SK-N-SH treated with all-trans-retinoic acid at 6 μM for 48 hours (cell line): ENCODE data around the gene OR5T2.

Experiments used
- ATAC-seq: fragments of 200-7000 bp; cut with Tn5 transposase; 3 replicates; pipeline ENCODE4 v1.9.1; 2020; ENCODE audit warnings: mild to moderate bottlenecking, moderate library complexity
- ARNTL ChIP-seq: fragments of 450-650 bp; formaldehyde crosslinking; IDR thresholded peaks from 2 replicates; pipeline ENCODE4 v1.5.0; 2020; ENCODE audit warnings: low read depth, mild to moderate bottlenecking, moderate library complexity, borderline replicate concordance
- BACH2 ChIP-seq: fragments of 250-450 bp; sonication (Bioruptor Pico); IDR thresholded peaks from 2 replicates; pipeline ENCODE4 v1.9.0; 2021; ENCODE audit warnings: mild to moderate bottlenecking, borderline replicate concordance
- CREB5 ChIP-seq: fragments of 250-450 bp; sonication (Bioruptor Pico); IDR thresholded peaks from 2 replicates; pipeline ENCODE4 v1.5.1; 2020; ENCODE audit warnings: low read depth, mild to moderate bottlenecking, moderate library complexity
- CSDC2 ChIP-seq: fragments of 250-450 bp; sonication (Bioruptor Pico); IDR thresholded peaks from 2 replicates; pipeline ENCODE4 v1.5.0; 2020; ENCODE audit warnings: mild to moderate bottlenecking, moderate library complexity
- ESRRG ChIP-seq: fragments of 250-450 bp; sonication (Bioruptor Pico); IDR thresholded peaks from 2 replicates; pipeline ENCODE4 v1.6.1; 2021; ENCODE audit warnings: mild to moderate bottlenecking
- GLIS3 ChIP-seq: fragments of 250-450 bp; sonication (Bioruptor Pico); IDR thresholded peaks from 2 replicates; pipeline ENCODE4 v1.5.0; 2020; ENCODE audit warnings: mild to moderate bottlenecking, moderate library complexity
- ISL1 ChIP-seq: fragments of 250-450 bp; sonication (Bioruptor Pico); IDR thresholded peaks from 2 replicates; pipeline ENCODE4 v2.1.2; 2022; ENCODE audit warnings: mild to moderate bottlenecking, moderate library complexity
- OSR1 ChIP-seq: fragments of 250-450 bp; sonication (Bioruptor Pico); IDR thresholded peaks from 2 replicates; pipeline ENCODE4 v1.8.0; 2022; ENCODE audit warnings: moderate library complexity, mild to moderate bottlenecking, inconsistent platforms
- PATZ1 ChIP-seq: fragments of 250-450 bp; sonication (Bioruptor Pico); IDR thresholded peaks from 2 replicates; pipeline ENCODE4 v1.8.0; 2020; ENCODE audit warnings: mild to moderate bottlenecking, moderate library complexity, borderline replicate concordance
- POU6F1 ChIP-seq: fragments of 250-450 bp; sonication (Bioruptor Pico); IDR thresholded peaks from 2 replicates; pipeline ENCODE4 v1.8.0; 2021; ENCODE audit warnings: low read depth, mild to moderate bottlenecking, moderate library complexity, borderline replicate concordance
- PPARA ChIP-seq: fragments of 250-450 bp; sonication (Bioruptor Pico); IDR thresholded peaks from 2 replicates; pipeline ENCODE4 v1.5.0; 2020; ENCODE audit warnings: mild to moderate bottlenecking, borderline replicate concordance
- RARB ChIP-seq: fragments of 250-450 bp; sonication (Bioruptor Pico); IDR thresholded peaks from 2 replicates; pipeline ENCODE4 v1.8.0; 2021; ENCODE audit warnings: mild to moderate bottlenecking, moderate library complexity
- SNAI2 ChIP-seq: fragments of 250-450 bp; sonication (Bioruptor Pico); IDR thresholded peaks from 2 replicates; pipeline ENCODE4 v1.5.0; 2020; ENCODE audit warnings: mild to moderate bottlenecking, moderate library complexity
- TCF4 ChIP-seq: fragments of 250-450 bp; sonication (Bioruptor Pico); IDR thresholded peaks from 2 replicates; pipeline ENCODE4 v1.8.0; 2021; ENCODE audit warnings: mild to moderate bottlenecking, moderate library complexity, borderline replicate concordance
- TOX ChIP-seq: fragments of 250-450 bp; sonication (Bioruptor Pico); IDR thresholded peaks from 2 replicates; pipeline ENCODE4 v1.8.0; 2021; ENCODE audit warnings: mild to moderate bottlenecking, moderate library complexity, borderline replicate concordance
- TSHZ2 ChIP-seq: fragments of 250-450 bp; sonication (Bioruptor Pico); IDR thresholded peaks from 2 replicates; pipeline ENCODE4 v1.5.0; 2020; ENCODE audit warnings: mild to moderate bottlenecking, moderate library complexity
- ZC3H10 ChIP-seq: fragments of 250-450 bp; sonication (Bioruptor Pico); IDR thresholded peaks from 2 replicates; pipeline ENCODE4 v1.5.1; 2021; ENCODE audit warnings: mild to moderate bottlenecking, moderate library complexity
- ZFP3 ChIP-seq: fragments of 250-450 bp; sonication (Bioruptor Pico); IDR thresholded peaks from 2 replicates; pipeline ENCODE4 v1.5.0; 2020; ENCODE audit warnings: mild to moderate bottlenecking, moderate library complexity
- ZFP30 ChIP-seq: fragments of 450-650 bp; formaldehyde crosslinking; IDR thresholded peaks from 2 replicates; pipeline ENCODE4 v1.5.0; 2022; ENCODE audit warnings: mild to moderate bottlenecking, moderate library complexity
- ZNF565 ChIP-seq: fragments of 450-650 bp; formaldehyde crosslinking; conservative IDR thresholded peaks from 2 replicates; pipeline ENCODE4 v1.5.0; 2020; ENCODE audit warnings: low read depth, mild to moderate bottlenecking, moderate library complexity
- ZNF70 ChIP-seq: fragments of 450-650 bp; formaldehyde crosslinking; IDR thresholded peaks from 2 replicates; pipeline ENCODE4 v1.5.0; 2020; ENCODE audit warnings: mild to moderate bottlenecking, moderate library complexity
- ZNF8 ChIP-seq: fragments of 450-650 bp; formaldehyde crosslinking; IDR thresholded peaks from 2 replicates; pipeline ENCODE4 v1.5.0; 2020; ENCODE audit warnings: mild to moderate bottlenecking, moderate library complexity

OR5T2 gene

GRCh38 chr11:56234155-56234554, at the start of gene OR5T2:
Gene OR5T2, minus strand, starts transcription at chr11:56234255. Its CDS starts 1,193 bp downstream, at chr11:56233062.
- TF ChIP-seq ISL1 (CRISPR knock-in tag) (no peak), ZNF70 (CRISPR knock-in tag) (no peak), TOX (no peak), CREB5 (no peak), TSHZ2 (CRISPR knock-in tag) (no peak), PATZ1 (CRISPR knock-in tag) (no peak), ZC3H10 (CRISPR knock-in tag) (no peak), ZFP3 (CRISPR knock-in tag) (no peak), BACH2 (CRISPR knock-in tag) (no peak), ZNF565 (CRISPR knock-in tag) (no peak), TCF4 (CRISPR knock-in tag) (no peak), ZFP30 (no peak), ZNF8 (CRISPR knock-in tag) (no peak), ESRRG (CRISPR knock-in tag) (no peak), OSR1 (CRISPR knock-in tag) (no peak), CSDC2 (CRISPR knock-in tag) (no peak), RARB (no peak)
- TF ChIP-seq, all 23 proteins: peak for 0
- no peak for ATAC-seq

- no peak for ATAC-seq
- no peak for TF ChIP-seq TCF4 (CRISPR knock-in tag)
- no peak for TF ChIP-seq ZNF565 (CRISPR knock-in tag)
- no peak for TF ChIP-seq GLIS3 (CRISPR knock-in tag)
- TF ChIP-seq TOX: no peak
- TF ChIP-seq CREB5: no peak
- TF ChIP-seq RARB: no peak
- TF ChIP-seq ZNF70 (CRISPR knock-in tag): no peak
- TF ChIP-seq CSDC2 (CRISPR knock-in tag): no peak
- TF ChIP-seq POU6F1: no peak
- no peak for TF ChIP-seq ZNF8 (CRISPR knock-in tag)
- TF ChIP-seq ZC3H10 (CRISPR knock-in tag): no peak
- no peak for TF ChIP-seq SNAI2
Measured at GRCh38 chr11:56273854-56274253, 39.8 kb upstream of the OR5T2 start, which contains the start of gene OR5T1. Gene OR5T1, plus strand, starts transcription at chr11:56274154. Its CDS starts 1,485 bp downstream, at chr11:56275639.

- TF ChIP-seq PPARA (CRISPR knock-in tag) (no peak), GLIS3 (CRISPR knock-in tag) (no peak), ZNF565 (CRISPR knock-in tag) (no peak), ISL1 (CRISPR knock-in tag) (no peak), RARB (no peak), ARNTL (CRISPR knock-in tag) (no peak), TOX (no peak), ESRRG (CRISPR knock-in tag) (no peak), POU6F1 (no peak), TSHZ2 (CRISPR knock-in tag) (no peak)
- TF ChIP-seq, all 23 proteins: peak for 0
- no peak for ATAC-seq
Measured at GRCh38 chr11:56271092-56271491, 37.0 kb upstream of the OR5T2 start.
